Astrocyte of the cerebellum (primary cell): ENCODE measurements around the gene FANCC.

Experiments
- DNase-seq: peaks from one replicate; pipeline ENCODE4 v3.0.0-alpha.2; 2011; ENCODE audit warnings: low read depth
- H3K4me3 ChIP-seq: 2 replicates; pipeline ENCODE4 v1.5.1; 2011; ENCODE audit warnings: mild to moderate bottlenecking, low read depth, low read length, moderate library complexity
- in situ Hi-C: cut with HindIII; loops from 2 replicates; pipeline ENCODE4 v1.10.0; 2017; ENCODE audit warnings: low sequenced_read_pairs
- TF ChIP-seq, protein P1 (sequence below): IDR thresholded peaks from 2 replicates; pipeline ENCODE4 v1.5.1; 2012; ENCODE audit warnings: low read length, low read depth, moderate library complexity, mild to moderate bottlenecking; ENCODE audit errors: missing control alignments

FANCC gene

DNA sequence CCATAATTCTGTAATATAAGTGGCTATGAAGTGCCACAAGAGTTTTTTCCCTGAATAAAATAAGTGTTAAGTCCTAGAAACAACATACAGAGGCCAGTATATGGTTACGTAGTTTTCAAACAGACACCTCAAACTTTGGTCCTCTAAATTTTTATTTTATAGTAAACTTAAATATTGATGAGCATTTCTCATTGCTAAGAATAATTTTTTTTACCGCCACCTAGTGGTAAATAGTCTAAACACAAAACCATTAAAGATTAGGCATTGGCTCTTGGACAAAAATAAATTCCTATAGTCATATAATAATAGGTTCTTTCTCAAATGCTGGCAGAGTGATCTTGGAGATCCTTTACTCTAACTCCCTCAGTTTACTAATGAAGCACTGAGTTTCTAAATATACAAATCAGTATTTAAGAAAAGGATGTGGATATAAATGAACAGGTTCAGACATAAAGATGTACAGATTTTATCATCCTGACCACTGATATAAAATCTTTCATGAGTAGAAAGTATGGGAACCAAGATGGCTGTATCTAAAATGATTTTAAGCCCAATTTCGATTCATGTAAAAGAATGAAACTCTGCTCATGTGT lies 136.2 kb downstream of the FANCC start:
- no peak overlapping the region for H3K4me3 ChIP-seq
- TF ChIP-seq, protein P1, sequence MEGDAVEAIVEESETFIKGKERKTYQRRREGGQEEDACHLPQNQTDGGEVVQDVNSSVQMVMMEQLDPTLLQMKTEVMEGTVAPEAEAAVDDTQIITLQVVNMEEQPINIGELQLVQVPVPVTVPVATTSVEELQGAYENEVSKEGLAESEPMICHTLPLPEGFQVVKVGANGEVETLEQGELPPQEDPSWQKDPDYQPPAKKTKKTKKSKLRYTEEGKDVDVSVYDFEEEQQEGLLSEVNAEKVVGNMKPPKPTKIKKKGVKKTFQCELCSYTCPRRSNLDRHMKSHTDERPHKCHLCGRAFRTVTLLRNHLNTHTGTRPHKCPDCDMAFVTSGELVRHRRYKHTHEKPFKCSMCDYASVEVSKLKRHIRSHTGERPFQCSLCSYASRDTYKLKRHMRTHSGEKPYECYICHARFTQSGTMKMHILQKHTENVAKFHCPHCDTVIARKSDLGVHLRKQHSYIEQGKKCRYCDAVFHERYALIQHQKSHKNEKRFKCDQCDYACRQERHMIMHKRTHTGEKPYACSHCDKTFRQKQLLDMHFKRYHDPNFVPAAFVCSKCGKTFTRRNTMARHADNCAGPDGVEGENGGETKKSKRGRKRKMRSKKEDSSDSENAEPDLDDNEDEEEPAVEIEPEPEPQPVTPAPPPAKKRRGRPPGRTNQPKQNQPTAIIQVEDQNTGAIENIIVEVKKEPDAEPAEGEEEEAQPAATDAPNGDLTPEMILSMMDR, result peak; percentile 23
- in situ Hi-C loops, result no loop called here
- no peak for DNase-seq

DNA sequence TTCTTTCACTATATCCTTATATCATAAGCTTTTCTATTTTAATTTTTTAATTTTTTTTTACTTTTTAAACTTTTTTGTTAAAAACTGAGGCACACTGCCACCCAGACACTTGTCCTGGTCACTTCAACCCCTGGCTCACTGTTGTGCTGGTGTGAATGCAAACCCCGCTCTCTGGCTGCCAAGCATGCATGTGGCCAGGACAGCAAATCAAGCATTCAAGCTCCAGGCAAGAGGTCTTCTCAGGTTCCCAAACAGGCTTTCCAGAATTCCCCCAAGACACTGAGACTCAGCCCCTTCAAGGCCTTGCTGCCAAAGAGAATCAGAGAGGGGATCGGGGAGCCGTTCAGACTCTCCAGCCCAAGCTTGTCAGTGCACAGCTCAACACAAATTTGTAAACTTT lies 139.9 kb downstream of the FANCC start:
- TF ChIP-seq, protein P1, result no peak
- H3K4me3 ChIP-seq, result no peak overlapping the region
- in situ Hi-C loops, result no loop called here
- no peak for DNase-seq

DNA sequence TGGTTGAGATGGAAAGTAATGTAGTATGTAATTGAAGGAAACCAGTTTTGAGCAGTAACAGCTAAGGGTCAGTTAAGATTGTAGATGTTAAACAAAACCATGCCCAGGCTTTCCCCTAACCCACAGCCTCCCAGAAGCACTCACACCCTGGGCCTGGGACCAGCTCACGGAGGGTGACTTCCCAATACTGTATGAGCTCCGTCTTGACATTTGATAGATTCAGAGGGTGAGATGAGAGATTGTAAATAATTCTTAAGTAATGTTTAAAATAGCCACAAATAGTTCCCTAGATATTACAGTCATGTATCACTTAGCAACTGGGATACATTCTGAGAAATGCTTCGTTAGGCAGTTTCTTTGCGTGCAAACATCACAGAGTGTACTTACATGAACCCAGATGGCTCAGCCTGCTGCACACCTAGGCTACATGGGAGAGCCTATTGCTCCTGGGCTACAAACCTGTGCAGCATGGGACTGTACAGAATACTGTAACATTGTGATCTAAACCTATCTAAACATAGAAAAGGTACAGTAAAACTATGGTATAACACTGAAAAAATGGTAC lies 140.7 kb downstream of the FANCC start:
- DNase-seq, result no peak
- TF ChIP-seq, protein P1, result no peak
- in situ Hi-C loops, result no loop called here
- H3K4me3 ChIP-seq, result no peak overlapping the region

DNA sequence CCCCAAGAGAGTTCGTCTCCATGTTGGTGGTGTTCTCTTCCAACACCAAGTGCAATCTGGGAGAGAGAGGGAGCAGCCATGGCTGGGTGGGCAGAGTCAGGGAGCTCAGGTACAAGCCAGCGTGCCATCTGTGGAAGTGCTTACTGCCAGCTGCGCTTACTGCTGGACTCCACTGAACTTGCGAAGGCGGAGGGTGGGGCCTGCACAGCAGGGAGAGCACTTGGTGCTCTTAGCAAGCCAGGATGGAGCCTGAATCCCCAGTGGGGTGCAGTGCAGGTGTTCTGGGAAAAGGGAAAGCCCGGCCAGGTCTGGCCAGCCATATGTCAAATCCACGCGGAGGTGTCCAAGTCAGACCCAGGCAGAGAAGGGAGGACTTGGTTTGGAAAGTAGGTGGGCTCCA lies 142.0 kb downstream of the FANCC start:
- no peak for DNase-seq
- in situ Hi-C loops, result no loop called here
- no peak overlapping the region for H3K4me3 ChIP-seq
- TF ChIP-seq, protein P1, result no peak

DNA sequence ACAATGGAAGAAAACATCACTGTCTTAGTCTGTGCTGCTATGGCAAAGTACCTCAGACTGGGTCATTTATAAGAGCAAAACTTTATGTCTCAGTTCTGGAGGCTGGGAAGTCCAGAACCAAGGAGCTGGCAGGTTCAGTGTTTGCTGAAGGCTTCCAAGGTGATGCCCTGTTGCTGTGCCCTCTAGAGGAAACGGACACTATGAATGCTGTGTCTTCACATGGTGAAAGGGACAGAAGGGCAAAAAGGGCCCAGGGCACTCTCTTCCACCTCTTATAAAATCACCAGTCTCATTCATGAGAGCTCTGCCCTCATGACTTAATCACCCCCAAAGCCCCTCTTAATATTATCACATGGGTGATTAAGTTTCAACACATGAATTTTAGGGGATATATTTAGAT lies 143.5 kb downstream of the FANCC start:
- in situ Hi-C loops, result no loop called here
- DNase-seq, result no peak

DNA sequence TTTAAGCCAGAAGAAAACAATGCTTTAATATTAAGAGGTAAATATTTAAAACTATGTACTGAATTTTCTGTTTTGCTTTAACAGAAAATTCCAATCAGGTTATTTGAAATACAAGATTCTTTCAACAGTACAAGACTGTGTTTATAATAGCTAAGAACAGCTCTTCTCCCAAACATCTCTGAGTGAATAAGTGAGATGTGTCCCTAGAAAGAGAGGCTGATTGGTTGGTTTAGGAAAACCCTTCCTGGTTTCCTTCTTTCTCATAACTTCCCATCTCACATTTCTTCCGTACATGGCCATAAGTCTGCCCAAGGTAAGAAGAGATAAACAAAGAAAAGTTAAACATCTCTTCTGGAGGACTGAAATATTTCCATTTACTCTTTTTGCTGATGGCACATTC lies 145.9 kb downstream of the FANCC start:
- TF ChIP-seq, protein P1, result no peak
- no peak for DNase-seq
- in situ Hi-C loops, result no loop called here
- no peak overlapping the region for H3K4me3 ChIP-seq

More for the DNA sequence above, 143.5 kb downstream of the FANCC start:
- TF ChIP-seq, protein P1, result no peak
- no peak overlapping the region for H3K4me3 ChIP-seq

DNA sequence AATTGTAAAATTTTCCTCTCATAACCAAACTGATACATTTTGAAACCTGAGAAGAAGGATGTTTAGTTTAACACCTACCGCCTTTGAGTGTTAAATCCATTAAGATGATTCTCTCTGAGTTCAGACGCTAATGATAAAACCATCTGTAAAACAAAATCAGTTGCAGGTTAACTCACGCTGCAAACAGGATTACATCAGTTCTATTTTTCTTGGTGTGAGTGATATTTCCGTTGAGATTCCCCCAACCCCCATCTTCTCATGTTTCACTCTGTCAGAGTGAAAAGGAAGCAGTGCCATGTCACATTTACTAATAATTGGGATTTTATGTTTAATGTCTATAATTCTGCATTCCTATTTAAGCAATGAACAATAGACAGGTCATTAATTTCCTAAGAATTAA lies 146.5 kb downstream of the FANCC start:
- in situ Hi-C loops, result no loop called here
- DNase-seq, result no peak
- TF ChIP-seq, protein P1, result no peak
- H3K4me3 ChIP-seq, result no peak overlapping the region
